PC-9 (cell line): Measurements from ENCODE around the gene ASTL.

ENCODE experiments used
- EZH2 ChIP-seq: fragments of 200-600 bp; sonication (generic); IDR thresholded peaks from 2 replicates; pipeline ENCODE4 v1.8.0; 2017; ENCODE audit warnings: antibody characterized with exemption, low read depth
- TF ChIP-seq, protein P1 (sequence below): fragments of 200-600 bp; sonication (generic); conservative IDR thresholded peaks from 2 replicates; pipeline ENCODE4 v1.6.1; 2017; ENCODE audit warnings: mixed run types, antibody characterized with exemption, mild to moderate bottlenecking, moderate library complexity

- TF ChIP-seq, protein P1, sequence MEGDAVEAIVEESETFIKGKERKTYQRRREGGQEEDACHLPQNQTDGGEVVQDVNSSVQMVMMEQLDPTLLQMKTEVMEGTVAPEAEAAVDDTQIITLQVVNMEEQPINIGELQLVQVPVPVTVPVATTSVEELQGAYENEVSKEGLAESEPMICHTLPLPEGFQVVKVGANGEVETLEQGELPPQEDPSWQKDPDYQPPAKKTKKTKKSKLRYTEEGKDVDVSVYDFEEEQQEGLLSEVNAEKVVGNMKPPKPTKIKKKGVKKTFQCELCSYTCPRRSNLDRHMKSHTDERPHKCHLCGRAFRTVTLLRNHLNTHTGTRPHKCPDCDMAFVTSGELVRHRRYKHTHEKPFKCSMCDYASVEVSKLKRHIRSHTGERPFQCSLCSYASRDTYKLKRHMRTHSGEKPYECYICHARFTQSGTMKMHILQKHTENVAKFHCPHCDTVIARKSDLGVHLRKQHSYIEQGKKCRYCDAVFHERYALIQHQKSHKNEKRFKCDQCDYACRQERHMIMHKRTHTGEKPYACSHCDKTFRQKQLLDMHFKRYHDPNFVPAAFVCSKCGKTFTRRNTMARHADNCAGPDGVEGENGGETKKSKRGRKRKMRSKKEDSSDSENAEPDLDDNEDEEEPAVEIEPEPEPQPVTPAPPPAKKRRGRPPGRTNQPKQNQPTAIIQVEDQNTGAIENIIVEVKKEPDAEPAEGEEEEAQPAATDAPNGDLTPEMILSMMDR, result no peak
- TF ChIP-seq EZH2, result no peak
These were observed 8.7 kb downstream of the ASTL start for GRCh38 chr2:96129528-96130120.
